Breast epithelium (tissue), 3 donors: ENCODE measurements around the gene PRDM16.

Source experiments
- POLR2AphosphoS5 ChIP-seq, 3 donors: sonication (generic); formaldehyde crosslinking; IDR thresholded peaks; one replicate each; pipeline ENCODE4 v1.6.1; 2017; ENCODE audit warnings: antibody characterized with exemption in 3 of 3
- TF ChIP-seq, protein P1 (sequence below), 3 donors: fragments of 450-650 bp; IDR thresholded peaks; one replicate each; pipeline ENCODE4 v1.5.1; 2016 to 2017; ENCODE audit warnings: antibody characterized with exemption in 3 of 3, mild to moderate bottlenecking in 3 of 3, moderate library complexity in 3 of 3

DNA sequence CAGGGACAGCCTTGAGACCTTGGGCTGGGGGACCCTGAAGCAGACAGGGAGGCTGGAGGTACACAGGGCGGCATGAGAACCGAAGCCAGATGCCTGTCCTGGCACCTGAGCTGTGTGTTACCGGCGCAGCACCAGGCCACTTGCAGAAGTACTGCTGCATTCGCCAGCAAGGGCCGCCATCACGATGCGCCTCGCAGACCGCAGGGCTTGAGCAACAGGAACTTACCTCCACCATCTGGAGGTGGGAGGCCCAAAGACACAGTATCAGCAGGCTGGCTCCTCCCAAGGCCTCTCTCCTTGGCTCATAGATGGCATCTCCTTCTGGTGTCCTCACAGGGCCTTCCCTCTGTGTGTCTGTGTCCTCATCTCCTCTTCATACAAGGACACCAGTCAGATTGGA is 90.1 kb downstream of the PRDM16 start:
- TF ChIP-seq, protein P1, sequence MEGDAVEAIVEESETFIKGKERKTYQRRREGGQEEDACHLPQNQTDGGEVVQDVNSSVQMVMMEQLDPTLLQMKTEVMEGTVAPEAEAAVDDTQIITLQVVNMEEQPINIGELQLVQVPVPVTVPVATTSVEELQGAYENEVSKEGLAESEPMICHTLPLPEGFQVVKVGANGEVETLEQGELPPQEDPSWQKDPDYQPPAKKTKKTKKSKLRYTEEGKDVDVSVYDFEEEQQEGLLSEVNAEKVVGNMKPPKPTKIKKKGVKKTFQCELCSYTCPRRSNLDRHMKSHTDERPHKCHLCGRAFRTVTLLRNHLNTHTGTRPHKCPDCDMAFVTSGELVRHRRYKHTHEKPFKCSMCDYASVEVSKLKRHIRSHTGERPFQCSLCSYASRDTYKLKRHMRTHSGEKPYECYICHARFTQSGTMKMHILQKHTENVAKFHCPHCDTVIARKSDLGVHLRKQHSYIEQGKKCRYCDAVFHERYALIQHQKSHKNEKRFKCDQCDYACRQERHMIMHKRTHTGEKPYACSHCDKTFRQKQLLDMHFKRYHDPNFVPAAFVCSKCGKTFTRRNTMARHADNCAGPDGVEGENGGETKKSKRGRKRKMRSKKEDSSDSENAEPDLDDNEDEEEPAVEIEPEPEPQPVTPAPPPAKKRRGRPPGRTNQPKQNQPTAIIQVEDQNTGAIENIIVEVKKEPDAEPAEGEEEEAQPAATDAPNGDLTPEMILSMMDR (IDR thresholded peaks at IDR 0.05) = no peak
- no peak for TF ChIP-seq POLR2AphosphoS5 (IDR thresholded peaks at IDR 0.05)
